Iris pigment epithelial cell (primary cell): Measurements from ENCODE around the gene EPHB2.

Source experiments
- DNase-seq: peaks from one replicate; pipeline ENCODE4 v3.0.0-alpha.2; 2011; ENCODE audit warnings: low read depth

The EPHB2 gene

GRCh38 chr1:22780696-22781095, 70.1 kb downstream of the EPHB2 start:
- peak; percentile 28 for DNase-seq

GRCh38 chr1:22781483-22781882, 70.8 kb downstream of the EPHB2 start:
- no peak for DNase-seq

DNA sequence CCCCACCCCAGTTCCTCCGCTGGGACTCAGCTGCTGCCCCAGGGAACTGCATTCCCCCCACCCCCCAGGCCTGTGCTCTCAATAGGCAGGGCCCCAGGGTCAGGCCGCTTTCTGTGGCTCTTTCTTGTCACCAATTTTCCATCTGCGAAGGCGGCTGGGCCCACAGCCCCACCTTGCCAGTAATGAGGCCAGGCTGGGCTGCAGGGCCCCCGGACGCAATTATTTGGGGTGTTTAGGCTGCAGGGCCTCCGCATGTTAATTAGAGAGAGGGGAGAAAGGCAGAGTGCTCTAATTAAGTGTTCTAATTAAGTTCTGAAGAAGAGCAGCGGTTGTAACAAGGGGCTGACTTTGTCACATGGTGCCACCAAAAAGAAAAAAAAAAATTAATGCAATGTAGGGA, 71.8 kb downstream of the EPHB2 start:
- no peak for DNase-seq

- no peak for DNase-seq
These were observed 73.7 kb downstream of the EPHB2 start for GRCh38 chr1:22784317-22784716.

- DNase-seq, result no peak
These were observed 74.1 kb downstream of the EPHB2 start for GRCh38 chr1:22784737-22785136.

- DNase-seq, result no peak
These were observed 75.5 kb downstream of the EPHB2 start for GRCh38 chr1:22786101-22786500.

GRCh38 chr1:22786719-22787489, 76.3 kb downstream of the EPHB2 start:
- no peak for DNase-seq

- no peak for DNase-seq
These were observed 77.0 kb downstream of the EPHB2 start for GRCh38 chr1:22787636-22788035.

- no peak for DNase-seq
These were observed 77.6 kb downstream of the EPHB2 start for GRCh38 chr1:22788254-22788661.

GRCh38 chr1:22789356-22789994, 78.8 kb downstream of the EPHB2 start:
- DNase-seq, result peak; percentile 46

- DNase-seq, result no peak
These were observed 79.8 kb downstream of the EPHB2 start for GRCh38 chr1:22790232-22791008.

GRCh38 chr1:22791831-22792347, 81.2 kb downstream of the EPHB2 start:
- DNase-seq, result no peak

DNA sequence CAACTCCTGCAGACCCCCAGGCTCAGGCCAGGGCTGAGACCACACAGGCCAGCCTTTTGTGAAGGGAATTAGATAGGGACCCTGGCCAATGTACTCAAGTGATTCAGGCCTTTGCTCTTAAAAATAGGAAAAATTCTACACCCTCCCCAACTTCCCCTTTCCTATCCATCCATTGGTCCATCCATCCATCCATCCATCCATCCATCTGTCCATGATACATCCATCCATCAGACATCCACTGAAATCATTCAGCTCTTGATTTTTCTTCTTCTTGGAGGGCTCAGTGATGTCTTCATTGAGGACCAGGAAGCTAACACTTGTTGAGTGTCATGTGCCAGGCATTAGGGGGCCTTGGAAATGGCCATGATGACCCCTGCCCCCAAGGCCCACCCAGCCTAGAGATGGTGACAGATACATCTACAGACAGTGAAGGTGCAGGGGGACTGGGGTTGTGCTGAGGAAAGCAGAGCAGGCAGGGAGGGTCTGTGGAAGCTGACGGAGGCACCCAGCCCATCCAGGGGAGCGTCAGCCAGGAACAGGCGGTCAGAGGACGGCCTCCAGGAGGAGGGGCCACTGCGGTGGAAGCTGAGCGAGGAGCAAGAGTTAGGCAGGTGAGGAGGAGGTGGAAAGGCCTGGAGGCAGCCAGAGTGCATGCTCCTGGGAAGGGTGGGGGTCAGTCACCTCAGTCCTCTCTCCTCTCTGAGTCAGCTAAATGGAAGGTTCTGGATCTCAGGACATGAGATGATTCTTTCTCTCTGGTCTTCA, 81.9 kb downstream of the EPHB2 start:
- no peak for DNase-seq

GRCh38 chr1:22793647-22794046, 83.0 kb downstream of the EPHB2 start:
- DNase-seq, result no peak

DNA sequence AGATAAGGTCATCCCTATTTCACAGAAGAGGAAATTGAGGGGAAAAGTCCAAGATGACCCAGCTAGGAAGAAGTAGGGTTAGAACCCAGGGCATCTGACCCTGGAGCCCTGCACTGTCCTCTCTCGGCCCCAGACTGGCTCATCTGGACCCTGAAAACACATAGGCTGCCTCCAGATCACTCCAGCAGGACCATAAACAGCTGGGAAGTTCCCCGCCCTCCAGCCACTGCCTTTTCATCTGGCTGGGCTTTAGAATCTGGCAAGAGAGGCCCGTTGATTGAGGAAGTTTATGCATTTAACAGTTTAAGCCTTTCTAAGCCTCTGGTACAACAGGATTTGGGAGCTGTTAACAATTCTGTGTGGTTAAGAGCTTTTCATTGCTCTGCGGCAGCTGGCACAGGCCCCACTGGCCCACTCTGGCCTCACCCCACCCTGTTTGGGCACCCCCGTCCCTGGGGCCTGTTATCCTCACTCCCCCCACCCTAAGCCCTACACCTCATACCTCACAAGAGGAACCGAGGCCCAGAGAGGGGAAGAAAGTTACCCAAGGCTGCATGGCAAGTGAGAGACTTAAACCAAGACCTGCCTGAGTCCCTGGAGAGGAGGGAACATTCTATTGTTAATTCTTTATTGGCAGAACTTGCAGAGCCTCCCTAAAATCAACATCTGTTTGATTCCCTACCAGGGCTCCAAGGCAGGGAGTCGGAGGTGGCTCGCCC, 84.2 kb downstream of the EPHB2 start:
- peak; percentile 18 for DNase-seq

DNA sequence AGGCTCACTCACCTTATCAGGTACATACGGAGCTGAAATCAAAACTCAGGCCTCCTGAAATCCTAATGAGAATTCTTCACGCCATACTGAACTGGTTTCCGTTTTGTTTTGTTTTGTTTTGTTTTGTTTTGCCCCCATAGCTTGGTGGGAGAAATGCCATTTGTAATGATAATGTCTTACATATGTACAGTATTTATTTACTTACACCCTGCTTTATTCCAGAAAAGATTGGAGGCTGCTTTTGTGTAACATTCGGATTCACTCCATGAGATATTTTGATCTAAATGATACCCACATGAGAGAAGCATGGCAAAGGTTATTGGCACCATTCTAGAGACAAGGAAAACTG, 84.7 kb downstream of the EPHB2 start:
- no peak for DNase-seq

DNA sequence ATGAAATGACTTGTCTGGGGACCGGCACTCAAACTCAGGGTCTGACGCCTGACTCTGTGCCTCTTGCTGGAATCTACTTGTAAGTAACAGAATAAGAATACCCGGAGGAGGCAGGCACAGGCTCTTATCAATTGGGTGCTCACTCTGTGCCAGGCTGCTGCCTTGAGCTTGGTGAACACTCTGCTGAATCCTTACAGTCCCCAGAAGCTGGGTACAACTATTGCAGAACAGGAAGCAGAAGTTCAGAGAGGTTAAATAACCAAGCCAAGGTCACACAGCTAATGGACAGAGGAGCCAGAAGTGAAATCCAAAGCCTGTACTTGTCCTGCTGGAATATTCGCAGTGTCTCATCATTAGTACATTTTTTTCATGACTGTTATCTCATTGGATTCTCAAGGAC, 86.0 kb downstream of the EPHB2 start:
- DNase-seq, result peak; percentile 19

- DNase-seq, result no peak
These were observed 87.4 kb downstream of the EPHB2 start for GRCh38 chr1:22798083-22798482.

DNA sequence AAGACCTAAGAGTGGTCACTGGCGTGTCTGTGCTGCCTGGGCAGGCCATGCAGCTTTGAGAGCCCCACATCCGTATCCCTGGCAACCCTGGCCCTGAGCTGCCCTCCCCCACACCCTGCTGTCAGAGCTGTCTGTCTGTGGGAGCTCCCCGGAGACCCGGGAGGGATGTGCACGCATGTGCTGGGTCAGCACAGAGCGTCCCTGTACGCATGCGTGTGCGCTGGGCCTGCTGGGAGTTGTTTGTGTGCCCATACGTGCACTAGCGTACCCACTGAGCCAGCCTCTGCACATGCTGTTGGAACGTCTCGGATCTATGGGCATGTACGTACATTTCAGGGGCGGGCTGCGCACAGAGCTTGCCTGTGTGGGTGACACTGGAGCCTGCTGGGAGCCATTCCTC, 89.3 kb downstream of the EPHB2 start:
- DNase-seq, result no peak

DNA sequence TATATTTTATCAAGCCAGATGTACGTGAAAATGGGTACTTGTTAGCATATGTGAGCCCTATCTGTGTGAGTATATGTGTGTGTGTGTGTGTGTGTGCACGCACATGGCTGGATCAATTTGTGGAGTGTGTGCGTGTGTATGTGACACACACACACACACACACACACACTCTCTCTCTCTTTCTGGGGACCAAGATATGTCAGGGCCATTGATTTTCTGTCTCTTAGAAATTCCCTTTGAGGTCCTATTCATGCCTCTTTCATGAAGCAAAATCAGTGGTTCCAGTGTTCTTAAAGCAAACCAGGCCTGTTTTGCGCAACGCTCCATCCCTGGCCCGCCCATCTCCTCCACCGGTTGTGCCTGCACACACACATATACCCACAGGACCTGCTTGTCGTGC, 90.0 kb downstream of the EPHB2 start:
- DNase-seq, result no peak

DNA sequence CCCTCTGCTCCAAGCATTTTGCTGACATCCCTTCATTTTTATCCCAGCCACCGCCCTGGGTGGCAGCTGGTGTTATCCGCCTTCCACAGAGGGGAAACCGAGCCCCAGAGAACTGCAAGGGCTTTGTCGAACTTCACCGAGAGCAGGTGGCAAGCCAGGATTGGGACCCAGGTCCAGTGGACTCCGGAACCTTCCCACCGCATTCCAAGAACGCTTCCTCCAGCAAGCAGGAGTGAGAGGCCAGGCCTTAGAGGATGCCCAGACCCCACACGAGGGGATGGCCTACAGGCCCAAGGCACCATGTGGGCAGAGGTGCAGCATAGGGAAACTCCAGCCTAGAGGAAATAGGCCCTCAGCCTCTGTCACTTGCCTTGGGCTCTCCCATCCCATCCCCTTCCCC, 90.7 kb downstream of the EPHB2 start:
- DNase-seq, result no peak
